Stimulated activated CD4-positive, alpha-beta T cell treated with anti-CD3 and anti-CD28 coated beads, Interleukin-4, amount 100 ng/mL, for 24 hours (primary cell): ENCODE results near the gene ATF5.

Experiments used
- DNase-seq: peaks from one replicate; pipeline ENCODE4 v3.0.0-alpha.2; 2020

Gene ATF5

GRCh38 chr19:49929121-49929610 is at the start of gene ATF5, which contains the start of gene NUP62:
ATF5 (plus strand) TSS chr19:49929205; CDS start chr19:49930851, 1,646 bp downstream.
NUP62 (minus strand) TSS chr19:49929504; CDS start chr19:49909807, 19,697 bp downstream.
- DNase-seq: peak; percentile 92

GRCh38 chr19:49879243-49879963 is 49.6 kb upstream of the ATF5 start:
- DNase-seq: no peak

DNA sequence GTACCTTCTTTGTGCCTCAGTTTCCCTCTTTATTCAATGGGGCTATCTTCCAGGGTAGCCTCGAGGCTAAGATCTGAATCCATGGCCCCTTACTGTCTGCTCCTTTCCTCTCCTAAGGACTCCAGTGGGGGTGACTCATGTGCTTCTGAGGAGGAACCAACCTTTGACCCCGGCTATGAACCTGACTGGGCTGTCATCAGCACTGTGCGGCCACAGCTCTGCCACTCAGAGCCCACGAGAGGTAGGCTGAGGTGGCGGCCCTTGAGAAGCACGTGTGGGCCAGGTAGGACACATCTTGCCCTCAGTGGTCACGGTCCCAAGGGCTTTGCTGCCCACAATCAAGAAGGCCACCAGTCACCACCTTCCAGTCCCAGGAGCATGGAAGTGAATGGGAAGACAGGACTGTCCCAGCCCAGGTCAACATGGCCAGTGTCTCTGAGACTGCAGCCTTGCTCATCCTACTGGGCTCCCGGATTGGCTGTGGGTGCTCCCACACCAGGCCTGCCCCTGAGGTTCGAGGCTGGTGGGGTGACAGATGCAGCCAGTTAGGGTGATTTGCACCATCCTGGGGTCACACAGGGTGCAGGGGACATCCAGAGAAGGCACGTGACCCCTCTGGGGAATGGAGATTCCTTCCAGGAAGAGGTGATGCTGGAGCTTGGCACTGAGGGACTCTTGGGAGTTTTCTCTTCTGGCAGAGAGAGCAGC is 48.7 kb upstream of the ATF5 start:
- no peak for DNase-seq

- DNase-seq: no peak
These were observed 47.8 kb upstream of the ATF5 start for GRCh38 chr19:49881186-49881585.

GRCh38 chr19:49881672-49882394 is 47.2 kb upstream of the ATF5 start:
- DNase-seq: no peak

DNA sequence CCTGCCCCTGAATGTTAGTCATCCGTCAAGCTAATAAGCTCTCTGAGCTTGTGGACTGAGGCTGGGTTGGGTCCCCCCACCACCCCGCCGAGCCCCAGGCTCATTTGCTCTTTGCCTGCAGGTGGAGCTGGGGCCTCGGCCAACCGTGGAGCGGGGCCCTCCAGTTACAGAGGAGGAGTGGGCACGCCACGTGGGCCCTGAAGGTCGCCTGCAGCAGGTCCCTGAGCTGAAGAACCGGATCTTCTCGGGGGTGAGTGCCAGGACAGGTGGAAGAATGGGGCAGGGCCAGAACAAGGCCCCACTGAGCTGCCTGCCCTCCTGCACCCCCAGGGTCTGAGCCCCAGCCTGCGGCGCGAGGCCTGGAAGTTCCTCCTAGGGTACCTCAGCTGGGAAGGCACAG is 46.4 kb upstream of the ATF5 start:
- no peak for DNase-seq

- no peak for DNase-seq
These were observed 45.9 kb upstream of the ATF5 start for GRCh38 chr19:49883094-49883493.

GRCh38 chr19:49884109-49884508 is 44.9 kb upstream of the ATF5 start:
- DNase-seq: no peak

DNA sequence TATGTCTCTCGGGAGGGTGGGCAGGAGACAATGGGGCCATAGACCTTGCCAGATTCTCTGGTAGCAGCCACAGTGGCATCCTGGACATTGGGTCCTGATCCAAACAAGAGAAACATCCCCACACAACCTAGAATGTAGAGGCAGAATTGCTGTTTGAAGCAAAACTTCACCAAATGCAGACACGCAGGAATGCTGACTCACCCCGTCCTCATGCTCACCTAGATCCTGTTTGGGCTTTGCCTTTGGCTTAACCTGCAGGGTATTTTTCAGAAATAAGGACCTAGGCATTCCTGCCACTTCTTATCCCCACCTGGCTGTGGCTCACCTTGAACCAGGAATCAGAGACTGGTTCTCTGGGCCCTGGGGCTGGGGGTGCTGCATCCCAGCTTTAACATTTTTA is 44.2 kb upstream of the ATF5 start:
- DNase-seq: no peak

GRCh38 chr19:49887037-49887664 is 41.9 kb upstream of the ATF5 start:
- no peak for DNase-seq

- DNase-seq: no peak
These were observed 41.1 kb upstream of the ATF5 start for GRCh38 chr19:49887665-49888509.

GRCh38 chr19:49888510-49888824 is 40.5 kb upstream of the ATF5 start:
- no peak for DNase-seq

DNA sequence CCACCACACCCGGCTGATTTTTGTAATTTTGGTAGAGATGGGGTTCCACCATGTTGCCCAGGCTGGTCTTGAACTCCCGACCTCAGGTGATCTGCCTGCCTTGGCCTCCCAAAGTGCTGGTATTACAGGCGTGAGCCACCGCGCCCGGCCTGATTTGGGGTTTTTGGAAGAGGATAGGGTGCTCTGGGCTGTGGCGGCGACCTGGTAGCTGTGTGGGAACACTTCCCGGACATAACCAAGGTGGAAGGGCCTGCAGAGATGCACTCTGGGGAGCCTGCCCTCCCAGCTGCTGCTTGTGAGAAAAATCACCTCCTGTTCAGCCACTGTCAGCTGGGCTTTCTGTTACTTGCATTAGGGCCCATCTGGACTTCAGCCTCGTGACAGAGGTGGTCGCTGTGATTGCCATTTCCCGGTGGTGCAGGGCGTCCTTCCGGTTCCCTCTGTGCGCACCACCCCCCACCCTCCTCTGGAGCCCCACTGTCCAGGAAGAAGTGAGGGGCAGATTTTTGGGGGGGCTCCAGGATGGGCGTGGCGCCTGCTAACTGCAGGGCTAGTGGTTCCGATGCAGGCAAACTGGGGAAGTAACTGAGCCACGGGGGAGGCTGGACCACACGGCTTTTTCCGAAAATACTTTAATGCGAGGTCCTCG is 39.8 kb upstream of the ATF5 start:
- DNase-seq: no peak

DNA sequence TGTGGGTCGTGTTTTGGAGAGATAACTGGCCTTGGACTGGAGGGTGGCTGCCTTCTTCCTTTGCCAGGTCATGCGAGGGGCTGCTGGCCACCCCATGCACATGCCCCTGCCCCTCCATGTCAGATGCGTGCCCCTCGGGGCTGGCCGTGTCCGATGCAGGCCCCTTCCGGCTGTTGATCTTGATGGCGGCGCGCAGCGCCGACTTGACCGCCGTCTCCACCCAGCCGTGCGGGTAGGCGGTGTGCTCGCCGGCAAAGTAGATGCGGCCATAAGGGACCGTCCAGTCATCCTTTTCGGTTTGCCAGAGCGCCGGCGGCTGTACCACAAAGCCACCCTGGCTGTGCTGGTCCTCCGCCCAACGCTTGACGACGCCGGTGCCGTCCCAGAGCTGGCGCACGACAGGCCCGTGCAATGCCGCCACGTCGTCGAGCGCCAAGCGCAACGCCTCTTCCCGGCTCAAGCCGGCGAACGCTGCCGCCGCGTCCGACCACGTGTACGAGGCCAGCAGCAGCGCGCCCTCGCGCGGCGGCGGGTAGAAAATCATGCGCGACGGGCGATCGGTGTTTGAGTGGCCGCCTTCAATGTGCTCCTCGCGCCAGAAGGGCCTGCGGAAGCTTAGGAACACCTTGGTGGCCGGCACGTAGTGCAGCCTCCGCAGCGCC is 39.2 kb upstream of the ATF5 start:
- peak; percentile 73 for DNase-seq

DNA sequence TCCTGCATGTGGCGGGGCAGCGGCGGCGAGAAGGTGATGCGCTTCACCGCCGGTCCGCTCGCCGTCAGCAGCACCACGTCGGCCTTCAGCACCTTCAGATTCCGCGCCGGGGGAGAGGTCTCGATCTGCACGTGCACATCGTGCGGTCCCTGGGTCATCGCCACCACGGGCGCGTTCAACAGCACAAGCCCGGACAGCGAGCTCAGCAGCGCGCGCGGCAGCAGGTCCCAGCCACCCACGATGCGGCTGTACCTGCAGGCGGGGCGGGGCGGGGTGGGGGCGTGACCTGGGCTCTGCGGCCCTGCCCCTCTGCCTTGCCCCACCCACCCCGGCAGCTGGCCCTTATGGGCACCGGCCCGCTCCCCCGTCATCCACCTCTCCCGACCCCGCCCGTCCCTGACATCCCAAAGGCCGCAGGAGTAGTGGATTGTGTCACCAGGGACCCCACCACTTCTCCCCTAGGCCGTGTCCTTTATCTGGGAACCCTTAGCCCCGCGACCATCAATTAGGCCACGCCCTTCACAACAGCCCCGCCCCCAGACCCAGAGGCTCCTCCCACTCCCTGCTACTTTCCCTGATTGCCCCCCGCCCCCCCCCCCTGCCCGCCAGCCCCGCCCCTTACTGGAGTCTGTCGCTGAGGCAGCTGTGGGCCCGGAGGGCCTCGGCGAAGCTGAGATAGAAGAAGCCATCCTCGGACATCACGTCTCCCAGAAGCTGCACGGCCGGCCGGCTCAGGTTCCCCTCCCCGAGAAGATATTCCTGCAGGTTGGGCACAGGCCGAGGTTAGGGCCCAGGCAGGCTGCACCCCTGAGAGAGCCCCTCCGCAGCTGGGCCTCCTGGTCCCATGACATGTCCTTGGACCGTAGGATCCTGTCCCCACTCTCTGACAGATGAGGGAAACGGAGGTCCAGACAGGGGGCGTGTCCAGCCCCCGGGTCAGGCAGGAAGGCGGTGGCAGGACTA is 38.4 kb upstream of the ATF5 start:
- peak; percentile 58 for DNase-seq

GRCh38 chr19:49891393-49891792 is 37.6 kb upstream of the ATF5 start:
- no peak for DNase-seq

DNA sequence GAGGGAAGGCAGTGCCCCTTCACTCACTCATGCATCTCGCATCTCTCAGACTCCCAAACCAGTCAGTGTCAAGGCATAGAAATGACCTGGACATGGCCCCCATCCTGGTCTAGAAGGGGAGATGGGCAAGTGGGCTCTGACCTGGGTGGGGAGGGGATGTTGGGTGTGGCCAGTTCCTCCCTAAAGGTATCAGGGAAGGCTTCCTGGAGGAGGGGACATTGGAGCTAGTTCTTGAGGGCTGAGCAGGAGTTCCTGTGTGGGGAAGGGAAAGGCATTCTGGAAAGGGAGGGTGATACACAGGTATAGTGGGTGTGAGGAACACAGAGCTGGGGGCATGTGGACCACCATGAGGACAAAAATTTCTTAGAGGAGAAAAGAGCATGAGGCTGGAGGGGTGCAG is 36.3 kb upstream of the ATF5 start:
- no peak for DNase-seq

DNA sequence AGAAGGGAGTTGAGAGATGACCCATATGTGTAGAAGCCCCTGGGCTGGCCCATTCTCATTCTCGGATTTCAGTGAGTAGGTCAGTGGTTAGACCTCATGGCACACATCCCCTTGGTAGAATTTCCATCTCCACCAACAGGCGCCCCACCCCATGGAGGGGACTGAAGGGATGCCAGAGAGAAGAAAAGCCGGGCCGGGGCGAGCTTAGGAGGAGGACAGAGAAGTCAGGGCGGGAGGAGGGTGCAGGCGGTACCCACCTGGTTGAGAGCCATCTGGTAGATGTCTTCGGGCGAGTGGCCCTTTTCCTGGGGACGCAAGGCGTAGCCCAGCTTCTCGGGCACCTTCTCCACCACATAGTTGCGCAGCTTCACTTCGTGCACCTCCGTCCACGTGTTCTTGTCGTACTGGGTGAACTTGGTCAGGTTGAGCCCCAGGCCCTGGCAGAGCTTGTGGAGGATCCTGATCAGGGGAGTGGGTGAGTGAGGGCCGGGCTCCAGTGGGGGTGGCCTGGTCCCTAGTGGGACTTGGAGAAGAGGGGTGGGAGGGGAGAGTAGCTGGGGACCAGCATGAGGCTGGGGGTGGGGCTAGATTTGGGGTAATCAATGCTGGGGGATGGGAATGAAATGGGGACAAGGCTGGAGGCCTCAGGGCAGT is 34.9 kb upstream of the ATF5 start:
- DNase-seq: no peak

- peak; percentile 61 for DNase-seq
These were observed 34.0 kb upstream of the ATF5 start for GRCh38 chr19:49894879-49895565.
